Activated CD8-positive, alpha-beta memory T cell treated with anti-CD3 and anti-CD28 coated beads, Interleukin-2, amount 10 ng/mL, durations not matched to agents 7 days and 5 days (primary cell): Measurements from ENCODE around the gene ZCWPW2. TPM values are rescaled to one million over a fixed set of nuclear protein-coding genes. Genes with fewer than 3 reads are reported as not detected.

Experiments
- ATAC-seq: fragments of 150-1000 bp; cut with Tn5 transposase; one replicate; pipeline ENCODE4 v1.10.0; 2021; ENCODE audit warnings: moderate library complexity
- CTCF ChIA-PET: fragments of 350-600 bp; sonication (Branson Sonifier 250); formaldehyde crosslinking; loops from one replicate; lab custom pipeline; 2021; ENCODE audit warnings: antibody characterized with exemption; lab: Charles Lee
- DNase-seq: peaks from one replicate; pipeline ENCODE4 v3.0.0-alpha.2; 2020
- H3K27ac Mint-ChIP-seq: one replicate; pipeline ENCODE4 v1.8.0; 2021; ENCODE audit warnings: mild to moderate bottlenecking, mixed read lengths
- H3K27me3 Mint-ChIP-seq: one replicate; pipeline ENCODE4 v1.8.0; 2021; ENCODE audit warnings: mixed read lengths
- H3K36me3 Mint-ChIP-seq: one replicate; pipeline ENCODE4 v1.8.0; 2021; ENCODE audit warnings: mild to moderate bottlenecking, mixed read lengths
- H3K4me1 Mint-ChIP-seq: one replicate; pipeline ENCODE4 v1.8.0; 2021; ENCODE audit warnings: mixed read lengths
- H3K4me3 Mint-ChIP-seq: one replicate; pipeline ENCODE4 v1.8.0; 2021; ENCODE audit warnings: mild to moderate bottlenecking, moderate library complexity, mixed read lengths
- H3K9me3 Mint-ChIP-seq: one replicate; pipeline ENCODE4 v1.8.0; 2022; ENCODE audit warnings: low read depth, mixed read lengths
- total RNA-seq, 2 experiments: library from RNA; stranded (reverse); gene quantifications; one replicate each; pipeline ENCODE4 v1.2.3, GENCODE V29; 2021

The ZCWPW2 gene
- total RNA-seq, 2 experiments from 2014 or later: 0.35 TPM; not detected in 1

- no peak overlapping the region for H3K27ac Mint-ChIP-seq
- no peaks in the 10 kb centered on the region for H3K36me3 Mint-ChIP-seq
- H3K9me3 Mint-ChIP-seq: peaks cover 3% of the 10 kb centered on the region
- H3K4me1 Mint-ChIP-seq: no peaks in the 10 kb centered on the region
- no peak overlapping the region for H3K4me3 Mint-ChIP-seq
- ATAC-seq (no peak), DNase-seq (no peak)
- H3K27me3 Mint-ChIP-seq: no peaks in the 10 kb centered on the region
- CTCF ChIA-PET: no interaction called here
Observed at GRCh38 chr3:28547677-28548076, 199.2 kb downstream of the ZCWPW2 start.

DNA sequence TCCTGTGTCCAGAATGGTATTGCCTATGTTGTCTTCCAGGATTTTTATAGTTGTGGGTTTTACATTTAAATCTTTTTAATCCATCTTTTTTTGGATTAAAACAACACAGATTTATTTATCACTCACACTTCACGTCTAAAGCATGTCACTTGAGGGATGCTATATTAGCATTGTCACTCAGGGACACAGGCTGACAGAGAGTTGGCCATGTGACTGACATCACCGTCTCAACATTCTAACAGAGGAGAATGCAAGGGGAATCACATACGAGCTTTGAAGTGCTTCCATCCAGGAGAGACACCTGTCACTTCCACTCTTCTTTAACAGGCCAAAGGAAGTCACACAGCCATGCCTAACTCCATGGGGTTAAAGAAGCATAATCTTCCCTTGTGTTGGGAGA, 204.7 kb downstream of the ZCWPW2 start:
- CTCF ChIA-PET: no interaction called here
- no peak for ATAC-seq
- no peak for DNase-seq
- Mint-ChIP-seq H3K27ac (no peak overlapping the region), H3K4me3 (no peak overlapping the region), H3K9me3 (peaks cover 3% of the 10 kb centered on the region), H3K36me3 (no peaks in the 10 kb centered on the region), H3K4me1 (no peaks in the 10 kb centered on the region), H3K27me3 (no peaks in the 10 kb centered on the region)

- no peak for DNase-seq
- no peak for ATAC-seq
- Mint-ChIP-seq H3K9me3 (peaks cover 3% of the 10 kb centered on the region), H3K36me3 (no peaks in the 10 kb centered on the region), H3K4me1 (no peaks in the 10 kb centered on the region), H3K27ac (no peak overlapping the region), H3K4me3 (no peak overlapping the region), H3K27me3 (no peaks in the 10 kb centered on the region)
- CTCF ChIA-PET: no interaction called here
Observed at GRCh38 chr3:28556195-28556594, 207.7 kb downstream of the ZCWPW2 start.

DNA sequence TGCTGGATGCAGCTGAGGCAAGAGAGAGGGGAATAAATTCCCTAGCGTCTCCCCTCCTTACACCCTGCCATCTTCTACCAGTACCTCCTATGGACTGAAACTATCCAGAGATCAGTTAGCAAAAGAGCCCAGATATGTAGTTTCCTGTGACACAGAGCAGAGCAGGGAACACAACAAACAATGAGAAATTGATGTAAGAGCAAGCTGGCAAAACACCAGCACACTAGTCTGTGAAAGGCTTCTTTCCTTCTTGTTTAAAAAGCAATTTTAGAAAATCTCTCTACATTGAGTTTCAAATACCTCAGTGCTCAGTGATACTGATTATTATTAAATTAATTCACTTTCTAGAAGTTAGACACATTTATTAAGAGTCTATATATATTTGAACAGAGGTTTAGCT, 215.7 kb downstream of the ZCWPW2 start:
- no peak for DNase-seq
- ATAC-seq: no peak
- Mint-ChIP-seq H3K4me1 (no peaks in the 10 kb centered on the region), H3K4me3 (no peak overlapping the region), H3K36me3 (no peaks in the 10 kb centered on the region), H3K27me3 (no peaks in the 10 kb centered on the region), H3K9me3 (no peaks in the 10 kb centered on the region), H3K27ac (no peak overlapping the region)
- CTCF ChIA-PET: interaction anchor here (1.3 kb wide), 1 partner anchor 103 kb away, joined by 3 read pairs; no protein-coding TSS in a partner anchor

DNA sequence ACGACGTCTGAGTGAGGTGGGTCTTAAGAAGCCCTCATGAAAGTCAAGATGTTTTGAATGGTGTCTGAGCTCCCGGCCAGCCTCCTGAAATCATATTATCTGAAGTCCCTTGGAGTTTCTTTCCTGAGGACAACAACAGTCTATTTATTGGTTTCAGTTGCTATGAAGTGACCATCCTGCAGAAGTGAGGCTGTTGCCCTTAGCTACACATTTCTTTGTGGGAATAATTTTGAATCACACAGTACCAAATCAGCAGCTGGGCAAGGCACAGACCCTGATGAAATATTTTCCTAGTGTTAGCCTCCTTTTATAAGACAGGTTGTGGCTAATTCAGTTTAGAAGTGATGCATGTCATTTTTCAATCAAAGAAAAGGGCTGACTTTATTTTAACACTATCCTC, 220.8 kb downstream of the ZCWPW2 start:
- DNase-seq (no peak), ATAC-seq (no peak)
- CTCF ChIA-PET: no interaction called here
- H3K27ac Mint-ChIP-seq: no peak overlapping the region
- no peaks in the 10 kb centered on the region for H3K36me3 Mint-ChIP-seq
- H3K9me3 Mint-ChIP-seq: no peaks in the 10 kb centered on the region
- peaks cover 12% of the 10 kb centered on the region for H3K27me3 Mint-ChIP-seq
- no peak overlapping the region for H3K4me3 Mint-ChIP-seq
- H3K4me1 Mint-ChIP-seq: no peaks in the 10 kb centered on the region

DNA sequence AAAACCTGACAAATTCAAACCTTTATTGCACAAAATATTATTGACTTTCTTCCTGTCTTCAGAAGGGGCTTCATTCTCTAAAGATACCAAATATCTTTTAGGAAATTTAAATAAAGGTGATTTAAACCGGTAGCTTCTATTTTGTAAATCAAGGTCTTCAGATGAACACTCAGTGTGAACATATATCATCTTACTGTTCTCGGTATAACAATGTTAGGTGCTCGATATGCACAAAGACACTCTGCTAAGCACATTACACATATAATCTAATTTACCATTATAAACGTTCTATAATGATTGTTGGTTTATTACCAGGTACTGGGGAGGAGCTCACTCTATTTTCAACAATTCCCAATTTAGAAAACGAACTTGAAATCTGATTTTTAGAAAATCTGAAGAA, 225.5 kb downstream of the ZCWPW2 start:
- ATAC-seq: no peak
- H3K27me3 Mint-ChIP-seq: peaks cover 52% of the 10 kb centered on the region
- no peak overlapping the region for H3K4me3 Mint-ChIP-seq
- no peaks in the 10 kb centered on the region for H3K36me3 Mint-ChIP-seq
- no peak overlapping the region for H3K27ac Mint-ChIP-seq
- H3K9me3 Mint-ChIP-seq: no peaks in the 10 kb centered on the region
- CTCF ChIA-PET: no interaction called here
- no peak for DNase-seq
- peaks cover 2% of the 10 kb centered on the region for H3K4me1 Mint-ChIP-seq

GRCh38 chr3:28575100-28575745, 226.7 kb downstream of the ZCWPW2 start:
- H3K27me3 Mint-ChIP-seq: peaks cover 58% of the 10 kb centered on the region

More at GRCh38 chr3:28575100-28575745, 226.7 kb downstream of the ZCWPW2 start:
- H3K36me3 Mint-ChIP-seq: no peaks in the 10 kb centered on the region
- DNase-seq: no peak
- ATAC-seq: no peak
- CTCF ChIA-PET: no interaction called here
- H3K4me3 Mint-ChIP-seq: no peak overlapping the region
- H3K9me3 Mint-ChIP-seq: no peaks in the 10 kb centered on the region
- H3K27ac Mint-ChIP-seq: no peak overlapping the region
- H3K4me1 Mint-ChIP-seq: peaks cover 2% of the 10 kb centered on the region

Other genes starting within 250 kb of the ZCWPW2 start
- gene CMC1, start 107.1 kb upstream of the ZCWPW2 start, total RNA-seq: 10 to 100 TPM; 22.5 to 23.7 TPM
- gene AZI2, start 103 bp downstream of the ZCWPW2 start, total RNA-seq: 10 to 100 TPM; 63.3 to 68.1 TPM